Fibroblast of mammary gland (primary cell): ENCODE measurements around the gene MCM3AP.

Source experiments
- DNase-seq: peaks from one replicate; pipeline ENCODE4 v3.0.0-alpha.2; 2010; ENCODE audit warnings: low read depth
- H3K4me3 ChIP-seq: 2 replicates; pipeline ENCODE4 v1.5.1; 2011; ENCODE audit warnings: low read depth, mild to moderate bottlenecking, low read length, moderate library complexity; ENCODE audit not compliant: control insufficient read depth
- CTCF ChIP-seq: conservative IDR thresholded peaks from 2 replicates; pipeline ENCODE4 v1.5.1; 2011; ENCODE audit warnings: low read depth, low read length, inconsistent platforms; ENCODE audit not compliant: control insufficient read depth, insufficient read depth

Gene MCM3AP

GRCh38 chr21:46215436-46216131, 69.8 kb downstream of the MCM3AP start:
- DNase-seq = no peak

GRCh38 chr21:46214478-46215340, 70.7 kb downstream of the MCM3AP start:
- DNase-seq = no peak
- no peak for TF ChIP-seq CTCF
- no peak overlapping the region for H3K4me3 ChIP-seq

More at GRCh38 chr21:46215436-46216131, 69.8 kb downstream of the MCM3AP start:
- no peak for TF ChIP-seq CTCF
- H3K4me3 ChIP-seq = no peak overlapping the region

DNA sequence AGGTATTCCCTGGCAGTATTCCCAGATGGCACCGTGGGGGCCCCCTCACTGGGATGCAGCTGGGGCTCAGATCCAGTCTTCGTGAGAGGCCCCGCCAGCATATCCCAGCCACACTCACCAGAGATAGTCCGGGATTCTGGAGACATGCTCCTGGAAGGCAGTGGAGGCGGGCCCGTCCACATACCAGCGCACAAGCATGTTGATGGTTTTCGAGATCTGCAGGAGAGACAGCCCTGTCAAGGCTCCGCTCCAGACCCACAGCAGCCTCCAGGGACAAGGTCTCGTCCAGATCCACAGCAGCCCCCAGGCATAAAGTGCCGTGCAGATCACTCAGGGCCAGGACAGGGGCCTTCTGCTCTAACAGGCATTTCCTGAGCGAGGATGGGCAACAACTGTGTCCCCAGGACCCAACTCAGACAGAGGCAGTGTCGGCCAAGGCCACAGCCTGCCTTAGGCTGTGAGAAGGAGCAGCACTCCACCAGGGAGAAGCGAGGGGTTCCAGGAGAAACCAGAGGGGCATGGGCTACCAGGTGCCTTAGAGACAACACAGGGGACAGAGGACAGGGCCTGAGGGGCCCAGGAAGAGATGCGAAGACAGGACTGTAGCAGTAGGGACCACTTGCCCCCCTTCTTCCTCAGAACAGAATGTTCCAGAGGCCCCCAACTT, 71.7 kb downstream of the MCM3AP start:
- no peak overlapping the region for H3K4me3 ChIP-seq
- no peak for DNase-seq

DNA sequence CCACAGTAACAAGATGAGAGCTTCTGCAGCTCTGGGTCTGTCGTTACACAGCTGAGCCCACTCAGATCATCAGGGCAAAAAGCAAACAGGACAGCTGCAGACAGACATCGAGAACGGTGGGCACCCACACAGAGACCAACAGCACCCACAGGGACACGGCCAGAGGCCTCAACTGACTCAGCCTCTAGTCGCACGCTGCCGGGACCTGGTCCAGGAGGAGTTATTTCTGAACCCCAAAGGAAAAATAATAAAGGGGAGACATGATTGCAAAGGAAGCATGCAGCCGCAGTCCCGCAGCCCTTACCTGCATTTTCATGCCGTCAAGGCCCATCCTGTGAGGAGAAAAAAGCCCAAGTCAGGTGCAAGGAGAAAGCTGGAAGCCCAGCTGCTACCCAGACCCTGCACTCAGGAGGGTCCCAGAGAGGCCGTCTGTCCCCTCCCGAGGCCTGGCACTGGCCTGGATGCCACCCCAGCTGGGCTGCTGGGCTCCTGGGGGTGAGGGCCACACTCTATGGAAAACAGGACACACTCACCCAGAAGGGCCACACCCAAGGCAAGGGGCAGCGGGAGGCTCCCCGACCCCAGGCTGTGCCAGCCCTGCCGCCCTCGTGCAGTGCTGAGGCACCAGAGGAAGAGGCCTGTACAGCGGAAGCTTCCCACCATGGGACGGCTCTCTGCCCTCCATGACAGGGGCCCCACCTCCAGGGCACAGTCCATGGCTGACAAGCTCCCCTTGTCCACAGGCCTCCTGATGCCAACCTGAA, 72.5 kb downstream of the MCM3AP start:
- DNase-seq = no peak
- TF ChIP-seq CTCF = no peak
- H3K4me3 ChIP-seq = no peak overlapping the region

More for the DNA sequence above, 71.7 kb downstream of the MCM3AP start:
- no peak for TF ChIP-seq CTCF

GRCh38 chr21:46211786-46212720, 73.4 kb downstream of the MCM3AP start:
- peak; percentile 21 for DNase-seq
- no peak overlapping the region for H3K4me3 ChIP-seq
- no peak for TF ChIP-seq CTCF
